Urothelium cell line (cell line): ENCODE results near the gene IL10RB.
A peak's percentile ranks its signal among the peaks of the same experiment; 100 is the strongest.

Experiments
- DNase-seq: peaks from one replicate; pipeline ENCODE4 v3.0.0; 2011; ENCODE audit warnings: low spot score, mixed read lengths
- FAIRE-seq: peaks from 2 replicates; lab custom pipeline; 2011; peaks lifted over from hg19 to GRCh38; lab: Jason Lieb, UNC

Gene IL10RB

DNA sequence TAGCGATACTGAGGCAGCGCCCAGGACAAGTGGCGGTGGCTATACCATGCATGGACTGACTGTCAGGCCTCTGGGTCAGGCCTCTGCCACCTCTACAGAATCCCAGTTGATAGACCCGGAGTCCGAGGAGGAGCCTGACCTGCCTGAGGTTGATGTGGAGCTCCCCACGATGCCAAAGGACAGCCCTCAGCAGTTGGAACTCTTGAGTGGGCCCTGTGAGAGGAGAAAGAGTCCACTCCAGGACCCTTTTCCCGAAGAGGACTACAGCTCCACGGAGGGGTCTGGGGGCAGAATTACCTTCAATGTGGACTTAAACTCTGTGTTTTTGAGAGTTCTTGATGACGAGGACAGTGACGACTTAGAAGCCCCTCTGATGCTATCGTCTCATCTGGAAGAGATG, 3.2 kb upstream of the IL10RB start:
- FAIRE-seq (no peak), DNase-seq (no peak)

DNA sequence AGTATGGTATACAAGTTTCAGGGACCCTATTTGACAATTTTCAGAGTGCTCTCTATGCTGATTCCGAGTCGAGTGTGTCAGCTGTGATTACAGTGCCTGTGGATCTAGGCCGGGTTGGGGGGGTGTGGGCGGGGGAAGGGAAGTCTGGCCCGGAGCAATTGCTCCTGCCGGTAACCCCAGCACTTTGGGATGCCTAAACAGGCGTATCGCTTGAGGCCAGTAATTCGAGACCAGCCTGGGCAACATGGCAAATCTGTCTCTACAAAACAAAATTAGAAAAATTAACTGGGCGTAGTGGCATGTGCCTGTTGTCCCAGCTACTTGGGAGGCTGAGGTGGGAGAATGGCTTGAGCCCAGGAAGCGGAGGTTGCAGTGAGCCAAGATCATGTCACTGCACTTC, 1.6 kb upstream of the IL10RB start:
- DNase-seq, result no peak
- FAIRE-seq, result no peak

GRCh38 chr21:33265664-33266049, 510 bp upstream of the IL10RB start:
- DNase-seq, result no peak
- no peak for FAIRE-seq

DNA sequence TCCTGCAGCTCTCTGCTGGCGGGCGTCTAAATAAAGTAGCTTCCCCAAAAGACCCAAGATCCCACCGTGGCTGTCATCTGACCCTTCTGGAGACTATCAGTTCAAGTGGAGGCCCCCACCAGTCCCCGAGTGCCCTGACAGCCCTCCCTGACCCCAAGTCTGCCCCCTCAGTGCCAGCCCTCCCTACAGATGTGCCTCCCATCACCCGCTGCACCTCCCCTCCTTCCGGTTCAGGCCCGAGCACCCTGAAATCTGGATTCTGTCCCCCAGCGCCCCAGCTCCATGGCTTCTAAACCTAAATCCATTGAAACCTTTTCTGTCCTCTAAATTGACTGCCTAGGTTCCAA, 595 bp downstream of the IL10RB start:
- FAIRE-seq, result no peak
- no peak for DNase-seq

DNA sequence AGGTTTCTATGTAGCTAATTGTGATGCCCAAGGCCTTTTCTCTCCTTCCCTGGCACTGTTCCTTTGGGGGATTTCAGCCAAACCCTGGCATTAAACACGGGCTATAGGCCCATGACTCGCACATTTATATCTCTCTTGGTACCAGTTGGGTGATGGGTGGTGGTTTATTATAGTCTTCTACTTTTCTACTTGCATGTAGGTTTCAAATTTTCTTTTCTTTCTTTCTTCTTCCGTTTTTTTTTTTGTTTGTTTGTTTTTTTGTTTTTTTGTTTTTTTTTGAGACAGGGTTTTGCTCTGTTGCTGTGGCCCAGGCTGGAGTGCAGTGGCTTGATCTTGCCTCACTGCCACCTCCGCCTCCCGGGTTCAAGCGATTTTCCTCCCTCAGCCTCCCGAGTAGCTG, 1.1 kb downstream of the IL10RB start:
- no peak for DNase-seq
- no peak for FAIRE-seq

- no peak for FAIRE-seq
- no peak for DNase-seq
Observed at GRCh38 chr21:33268393-33268736, 2.2 kb downstream of the IL10RB start.

- no peak for DNase-seq
- no peak for FAIRE-seq
Observed at GRCh38 chr21:33268737-33269441, 2.7 kb downstream of the IL10RB start.

DNA sequence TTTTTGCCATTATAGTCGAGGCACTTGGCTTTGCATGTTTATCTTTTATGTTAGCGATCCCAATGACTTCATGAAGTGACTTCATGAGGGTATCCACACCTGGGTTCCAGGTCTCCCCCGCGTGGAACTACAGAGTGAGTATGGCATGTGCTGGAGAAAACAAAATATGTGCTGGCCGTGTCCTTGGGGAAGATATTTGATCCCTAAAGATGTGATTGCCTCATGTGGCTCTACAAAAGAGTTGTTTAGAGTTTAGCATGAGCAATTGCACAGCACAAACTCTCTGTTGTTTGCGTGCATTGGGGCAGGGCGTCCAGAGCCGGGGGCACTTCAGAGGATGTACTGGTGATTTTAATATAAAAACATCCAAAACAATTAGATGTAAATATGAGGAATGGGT, 4.8 kb downstream of the IL10RB start:
- FAIRE-seq (no peak), DNase-seq (no peak)

GRCh38 chr21:33273044-33273443, 6.9 kb downstream of the IL10RB start:
- no peak for DNase-seq
- no peak for FAIRE-seq

DNA sequence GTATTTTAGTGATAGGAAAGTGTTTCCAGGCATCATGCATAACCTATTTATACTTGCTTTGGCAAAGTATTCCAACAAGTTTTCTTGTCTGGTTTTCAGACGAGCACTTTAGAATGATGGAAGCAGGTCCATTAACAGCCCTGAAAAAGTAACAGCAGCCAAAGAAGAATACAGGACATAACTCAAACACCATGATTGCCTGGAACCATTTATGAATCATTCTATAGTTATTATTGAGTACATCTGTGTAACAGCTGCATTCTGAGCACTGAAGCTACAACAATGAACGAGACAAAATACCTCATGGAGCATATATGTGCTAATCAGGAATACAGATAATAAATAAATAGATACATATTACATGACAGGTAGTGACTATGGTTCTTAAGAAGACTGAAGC, 12.6 kb downstream of the IL10RB start:
- DNase-seq (no peak), FAIRE-seq (no peak)

DNA sequence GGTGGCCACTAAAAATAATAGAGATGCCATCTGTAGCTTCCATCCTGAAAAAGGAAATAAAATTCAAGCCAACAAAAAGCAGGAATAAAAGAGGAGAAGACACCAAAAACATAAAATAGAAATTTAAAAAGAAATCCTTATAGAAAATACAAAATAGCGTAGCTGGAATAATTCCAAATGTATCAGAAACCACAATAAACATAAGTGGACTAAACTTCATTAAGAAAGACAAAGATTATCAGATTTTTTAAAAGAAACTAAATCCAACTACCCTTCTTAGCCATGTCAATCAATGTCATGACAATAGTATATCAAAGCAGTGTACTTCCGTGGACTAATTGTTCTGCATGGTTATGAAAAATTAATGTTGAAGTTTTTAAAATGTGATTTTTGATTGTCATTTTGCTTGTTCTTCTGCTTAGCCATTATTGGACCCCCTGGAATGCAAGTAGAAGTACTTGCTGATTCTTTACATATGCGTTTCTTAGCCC, 13.2 kb downstream of the IL10RB start:
- FAIRE-seq (no peak), DNase-seq (no peak)

DNA sequence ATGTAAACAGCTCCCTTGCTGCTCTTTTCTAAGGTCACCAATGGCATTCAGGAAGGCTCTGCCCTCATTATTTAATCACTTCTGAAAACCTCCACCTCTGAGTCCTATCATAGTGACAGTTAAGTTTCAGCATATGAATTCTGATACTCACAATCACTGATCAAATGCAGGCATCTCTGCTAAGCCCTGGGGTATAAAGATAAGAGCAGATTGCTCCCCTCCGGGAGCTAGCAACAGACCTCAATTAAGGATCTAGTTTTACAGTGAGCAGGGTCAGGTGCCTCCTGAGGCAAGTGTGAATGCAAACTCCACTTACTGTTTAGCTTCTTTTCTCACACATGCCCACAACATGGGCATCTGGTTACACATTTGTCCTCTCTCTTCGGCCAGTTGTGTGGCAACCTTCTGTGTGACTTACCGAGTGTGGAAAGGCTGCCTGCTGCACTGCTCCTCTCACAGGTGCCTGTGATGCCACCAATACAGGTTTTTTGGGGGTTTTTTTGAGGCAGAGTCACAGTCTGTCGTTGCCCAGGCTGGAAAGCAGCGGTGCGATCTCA, 15.0 kb downstream of the IL10RB start:
- FAIRE-seq (no peak), DNase-seq (no peak)

- FAIRE-seq, result no peak
- no peak for DNase-seq
Observed at GRCh38 chr21:33283203-33283602, 17.0 kb downstream of the IL10RB start.

- DNase-seq (no peak), FAIRE-seq (no peak)
Observed at GRCh38 chr21:33286076-33286475, 19.9 kb downstream of the IL10RB start.

DNA sequence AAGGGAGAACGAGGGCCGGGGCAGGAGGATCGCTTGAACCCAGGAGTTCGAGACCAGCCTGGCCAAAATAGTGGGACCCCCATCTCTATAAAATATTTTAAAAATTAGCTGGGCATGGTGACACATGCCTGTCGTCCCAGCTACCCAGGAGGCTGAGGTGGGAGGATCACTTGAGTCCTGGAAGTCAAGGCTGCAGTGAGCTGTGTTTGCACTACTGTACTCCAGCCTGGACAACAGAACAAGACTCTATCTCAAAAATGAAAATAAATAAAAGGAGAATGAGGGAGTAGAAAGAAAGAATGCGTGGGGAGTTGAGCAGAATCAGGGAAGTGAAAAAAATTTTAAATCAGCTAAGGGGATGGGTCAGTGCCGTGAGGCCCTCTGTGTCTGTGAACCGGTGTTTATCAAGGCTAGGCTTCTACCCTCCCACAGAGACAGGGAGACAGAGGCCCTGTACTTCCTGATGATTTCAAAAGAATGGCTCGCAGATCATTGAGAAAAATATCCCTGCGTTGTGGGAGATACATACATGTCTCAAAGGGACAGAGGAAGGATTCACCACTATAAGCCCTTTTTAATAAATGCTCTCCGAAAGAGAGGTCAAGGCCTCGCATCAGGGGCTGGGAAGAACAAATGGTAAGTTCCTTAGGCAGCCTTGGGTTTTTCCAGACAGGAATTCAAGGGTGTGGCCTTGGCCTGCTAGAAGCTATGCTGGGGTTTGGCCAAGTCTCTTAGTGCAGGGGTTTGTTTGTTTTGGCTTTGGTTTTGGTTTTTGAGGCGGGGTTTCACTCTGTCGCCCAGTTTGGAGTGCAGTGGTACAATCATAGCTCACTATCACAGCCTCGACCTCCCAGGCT, 20.7 kb downstream of the IL10RB start:
- peak; percentile 68 for DNase-seq

GRCh38 chr21:33289199-33289819, 23.1 kb downstream of the IL10RB start:
- DNase-seq, result peak; percentile 75
- no peak for FAIRE-seq

More for the DNA sequence above, 20.7 kb downstream of the IL10RB start:
- FAIRE-seq, result no peak

DNA sequence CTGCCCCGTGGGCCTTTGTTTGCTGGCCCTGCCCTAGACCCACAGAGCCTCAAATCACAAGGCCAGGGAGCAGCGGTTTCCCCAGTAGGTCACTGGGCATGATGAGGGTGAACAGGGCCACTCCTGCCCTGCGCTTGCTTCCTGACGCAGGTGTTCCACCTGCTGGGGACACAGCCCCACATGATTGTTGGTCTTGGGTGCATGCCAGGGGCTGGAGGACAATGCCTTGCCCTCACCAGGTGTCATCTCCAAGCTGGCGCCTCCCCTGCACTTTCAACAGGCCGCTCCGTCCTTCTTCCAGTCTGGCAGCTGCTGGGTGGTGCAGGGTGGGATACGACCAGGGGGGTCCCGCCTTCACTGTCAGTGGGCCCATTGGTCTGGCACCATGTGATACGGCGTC, 24.3 kb downstream of the IL10RB start:
- FAIRE-seq (no peak), DNase-seq (no peak)

DNA sequence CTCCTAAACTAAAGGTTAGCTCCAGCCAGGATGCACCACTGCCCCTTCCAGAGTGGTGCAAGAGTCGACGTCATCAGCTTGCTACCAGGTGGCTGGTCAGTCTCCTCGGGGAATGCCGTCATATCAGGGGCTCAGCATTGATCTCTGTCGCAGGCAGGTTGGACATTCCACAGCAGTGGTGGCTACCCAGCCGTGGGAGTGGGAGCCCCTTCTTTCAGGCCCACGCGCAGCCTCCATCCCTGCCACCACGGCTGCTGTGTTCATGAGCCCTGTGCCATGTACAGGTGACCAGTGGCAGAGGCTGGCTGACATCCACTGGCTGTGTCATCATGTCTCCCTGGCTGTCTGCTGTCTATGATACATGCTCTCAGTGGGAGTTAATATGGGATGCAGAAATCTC, 25.5 kb downstream of the IL10RB start:
- no peak for FAIRE-seq

GRCh38 chr21:33292724-33293123, 26.6 kb downstream of the IL10RB start:
- DNase-seq (no peak), FAIRE-seq (no peak)

More for the DNA sequence above, 25.5 kb downstream of the IL10RB start:
- DNase-seq, result no peak

DNA sequence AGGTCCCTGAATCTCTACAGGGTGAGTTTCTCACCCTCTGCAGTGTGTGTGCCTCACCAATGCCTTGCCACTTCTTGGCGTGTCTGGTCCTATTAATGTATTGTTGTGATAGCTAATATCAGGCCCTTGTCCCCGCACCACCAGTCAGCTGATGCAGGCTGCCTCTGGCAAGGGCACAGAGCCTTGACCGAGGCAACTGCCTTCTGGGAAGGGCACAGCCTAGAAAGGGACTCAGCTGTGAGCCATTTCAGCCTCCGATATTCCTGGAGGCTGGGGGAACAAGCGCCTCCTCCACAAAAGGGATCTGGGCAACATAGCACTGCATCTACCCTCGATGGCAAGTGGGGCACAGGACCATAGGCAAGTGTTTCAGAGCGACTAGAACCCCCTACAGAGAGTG, 27.0 kb downstream of the IL10RB start:
- FAIRE-seq, result no peak
- DNase-seq, result no peak

DNA sequence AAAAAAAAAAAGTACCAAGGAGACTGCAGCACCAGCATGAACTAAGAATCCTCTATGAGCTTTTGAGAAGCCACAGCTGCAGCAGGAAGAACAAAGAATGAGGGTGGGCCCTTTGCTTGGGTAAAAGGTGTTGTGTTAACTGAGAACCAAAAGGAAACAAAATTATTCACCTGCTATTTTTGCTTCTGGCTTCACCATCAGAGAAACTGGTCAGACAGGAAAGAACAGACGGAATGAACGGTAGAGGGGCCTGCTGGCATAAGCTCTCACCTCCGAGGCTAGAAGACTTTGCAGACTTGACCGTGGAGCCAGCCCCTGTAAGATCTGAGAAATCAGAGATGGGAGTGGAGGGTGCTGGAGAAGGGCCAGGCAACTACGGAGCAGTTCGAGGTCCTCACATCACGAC, 27.6 kb downstream of the IL10RB start:
- DNase-seq (no peak), FAIRE-seq (no peak)

GRCh38 chr21:33296156-33296555, 30.0 kb downstream of the IL10RB start:
- DNase-seq (no peak), FAIRE-seq (no peak)
